HUES6 (cell line): ENCODE data around the gene TTLL10.

Experiments used
- H3K27ac ChIP-seq: 2 replicates; pipeline ENCODE4 v1.7.0; 2013; ENCODE audit warnings: low read depth, mild to moderate bottlenecking, low read length, inconsistent platforms
- H3K27me3 ChIP-seq: 2 replicates; pipeline ENCODE4 v1.6.1; 2013; ENCODE audit warnings: low read length; ENCODE audit not compliant: control insufficient read depth, insufficient read depth
- H3K36me3 ChIP-seq: 2 replicates; pipeline ENCODE4 v1.6.1; 2013; ENCODE audit warnings: low read length; ENCODE audit not compliant: control insufficient read depth, insufficient read depth
- H3K4me1 ChIP-seq: 2 replicates; pipeline ENCODE4 v1.6.1; 2013; ENCODE audit warnings: low read length; ENCODE audit not compliant: control insufficient read depth, insufficient read depth
- H3K4me3 ChIP-seq: 2 replicates; pipeline ENCODE4 v1.5.1; 2013; ENCODE audit warnings: low read depth, low read length
- H3K9ac ChIP-seq: one replicate; pipeline ENCODE4 v1.6.1; 2013; ENCODE audit warnings: mild to moderate bottlenecking, low read length
- H3K9me3 ChIP-seq: 2 replicates; pipeline ENCODE4 v1.6.1; 2013; ENCODE audit warnings: low read depth, low read length; ENCODE audit not compliant: control insufficient read depth, insufficient read depth

Gene TTLL10

GRCh38 chr1:1218524-1219200, 45.0 kb downstream of the TTLL10 start:
- no peak overlapping the region for H3K9ac ChIP-seq
- H3K27me3 ChIP-seq = no peaks in the 10 kb centered on the region
- no peaks in the 10 kb centered on the region for H3K9me3 ChIP-seq
- H3K36me3 ChIP-seq = peaks cover 48% of the 10 kb centered on the region
- H3K4me1 ChIP-seq = peaks cover 4% of the 10 kb centered on the region; the same call in 1 of the 2 replicates
- no peak overlapping the region for H3K4me3 ChIP-seq
- H3K27ac ChIP-seq = no peak overlapping the region

GRCh38 chr1:1219341-1219740, 45.7 kb downstream of the TTLL10 start:
- no peak overlapping the region for H3K4me3 ChIP-seq
- H3K9me3 ChIP-seq = no peaks in the 10 kb centered on the region
- H3K27me3 ChIP-seq = no peaks in the 10 kb centered on the region
- H3K9ac ChIP-seq = no peak overlapping the region
- peaks cover 52% of the 10 kb centered on the region for H3K36me3 ChIP-seq
- H3K27ac ChIP-seq = no peak overlapping the region
- H3K4me1 ChIP-seq = peaks cover 4% of the 10 kb centered on the region; the same call in 1 of the 2 replicates

- Histone ChIP-seq H3K9ac (no peak overlapping the region), H3K4me1 (peaks cover 4% of the 10 kb centered on the region; the same call in 1 of the 2 replicates), H3K27ac (no peak overlapping the region), H3K27me3 (no peaks in the 10 kb centered on the region), H3K9me3 (no peaks in the 10 kb centered on the region), H3K4me3 (no peak overlapping the region), H3K36me3 (peaks cover 56% of the 10 kb centered on the region)
Observed at GRCh38 chr1:1220197-1220596, 46.5 kb downstream of the TTLL10 start.

- Histone ChIP-seq H3K27me3 (no peaks in the 10 kb centered on the region), H3K36me3 (peaks cover 66% of the 10 kb centered on the region), H3K4me3 (no peak overlapping the region), H3K4me1 (peaks cover 4% of the 10 kb centered on the region; the same call in 1 of the 2 replicates), H3K27ac (no peak overlapping the region), H3K9ac (no peak overlapping the region), H3K9me3 (no peaks in the 10 kb centered on the region)
Observed at GRCh38 chr1:1221887-1222574, 48.4 kb downstream of the TTLL10 start.

- H3K9me3 ChIP-seq = no peaks in the 10 kb centered on the region
- no peak overlapping the region for H3K4me3 ChIP-seq
- no peaks in the 10 kb centered on the region for H3K27me3 ChIP-seq
- no peak overlapping the region for H3K9ac ChIP-seq
- H3K36me3 ChIP-seq = peaks cover 65% of the 10 kb centered on the region
- no peak overlapping the region for H3K27ac ChIP-seq
- peaks cover 4% of the 10 kb centered on the region; the same call in 1 of the 2 replicates for H3K4me1 ChIP-seq
Observed at GRCh38 chr1:1222575-1223225, 49.0 kb downstream of the TTLL10 start.

- Histone ChIP-seq H3K9ac (no peak overlapping the region), H3K27me3 (no peaks in the 10 kb centered on the region), H3K36me3 (peaks cover 65% of the 10 kb centered on the region), H3K9me3 (no peaks in the 10 kb centered on the region), H3K4me3 (no peak overlapping the region), H3K27ac (no peak overlapping the region), H3K4me1 (peaks cover 2% of the 10 kb centered on the region; the same call in 1 of the 2 replicates)
Observed at GRCh38 chr1:1223321-1223720, 49.6 kb downstream of the TTLL10 start.

- H3K4me3 ChIP-seq = no peak overlapping the region
- peaks cover 68% of the 10 kb centered on the region for H3K36me3 ChIP-seq
- no peaks in the 10 kb centered on the region for H3K4me1 ChIP-seq
- H3K9ac ChIP-seq = no peak overlapping the region
- no peaks in the 10 kb centered on the region for H3K27me3 ChIP-seq
- no peaks in the 10 kb centered on the region for H3K9me3 ChIP-seq
- H3K27ac ChIP-seq = no peak overlapping the region
Observed at GRCh38 chr1:1223891-1224290, 50.2 kb downstream of the TTLL10 start.

- Histone ChIP-seq H3K36me3 (peaks cover 68% of the 10 kb centered on the region), H3K27me3 (no peaks in the 10 kb centered on the region), H3K9me3 (no peaks in the 10 kb centered on the region), H3K9ac (no peak overlapping the region), H3K4me1 (no peaks in the 10 kb centered on the region), H3K4me3 (no peak overlapping the region), H3K27ac (no peak overlapping the region)
Observed at GRCh38 chr1:1225238-1225845, 51.7 kb downstream of the TTLL10 start.

GRCh38 chr1:1225913-1226312, 52.2 kb downstream of the TTLL10 start:
- Histone ChIP-seq H3K9me3 (no peaks in the 10 kb centered on the region), H3K36me3 (peaks cover 64% of the 10 kb centered on the region), H3K27ac (no peak overlapping the region), H3K9ac (no peak overlapping the region), H3K4me3 (no peak overlapping the region), H3K4me1 (0 out of 2 replicates have a peak, but pooled peaks cover 3% of the 10 kb centered on the region), H3K27me3 (no peaks in the 10 kb centered on the region)

GRCh38 chr1:1226566-1227362, 53.1 kb downstream of the TTLL10 start:
- Histone ChIP-seq H3K4me3 (no peak overlapping the region), H3K4me1 (peaks cover 3% of the 10 kb centered on the region; the same call in 1 of the 2 replicates), H3K27ac (no peak overlapping the region), H3K27me3 (no peaks in the 10 kb centered on the region), H3K9me3 (no peaks in the 10 kb centered on the region), H3K9ac (no peak overlapping the region), H3K36me3 (peaks cover 60% of the 10 kb centered on the region)
